GM19468 (cell line): ENCODE measurements around the gene THEM4.
"Not testable (repeated sequence)": the region's sequence is repeated elsewhere in the genome, so short reads cannot be mapped to it uniquely, and the experiment has no call there.

Experiments
- ATAC-seq: cut with Tn5 transposase; IDR thresholded peaks from one replicate; pipeline ENCODE4 v1.9.1; 2021; ENCODE audit warnings: mild to moderate bottlenecking, moderate library complexity, moderate number of reproducible peaks; ENCODE audit not compliant: unreplicated experiment; ENCODE audit errors: extremely low read depth

The THEM4 gene

DNA sequence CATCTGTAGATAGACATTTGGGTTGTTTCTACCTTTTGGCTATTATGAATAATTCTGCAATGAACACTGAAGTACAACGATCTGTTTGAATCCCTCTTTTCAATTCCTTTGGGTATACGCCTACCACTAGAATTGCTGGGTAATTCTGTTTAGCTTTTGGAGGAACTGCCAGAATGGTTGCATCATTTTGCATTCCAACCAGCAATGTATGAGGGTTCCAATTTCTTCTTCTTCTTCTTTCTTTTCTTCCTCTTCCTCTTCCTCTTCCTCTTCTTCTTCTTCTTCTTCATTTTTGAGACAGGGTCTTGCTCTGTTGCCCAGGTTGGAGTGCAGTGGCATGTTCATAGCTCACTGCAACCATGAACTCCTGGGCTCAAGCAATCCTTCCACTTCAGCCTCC lies 42.0 kb downstream of the THEM4 start:
- ATAC-seq = no peak

DNA sequence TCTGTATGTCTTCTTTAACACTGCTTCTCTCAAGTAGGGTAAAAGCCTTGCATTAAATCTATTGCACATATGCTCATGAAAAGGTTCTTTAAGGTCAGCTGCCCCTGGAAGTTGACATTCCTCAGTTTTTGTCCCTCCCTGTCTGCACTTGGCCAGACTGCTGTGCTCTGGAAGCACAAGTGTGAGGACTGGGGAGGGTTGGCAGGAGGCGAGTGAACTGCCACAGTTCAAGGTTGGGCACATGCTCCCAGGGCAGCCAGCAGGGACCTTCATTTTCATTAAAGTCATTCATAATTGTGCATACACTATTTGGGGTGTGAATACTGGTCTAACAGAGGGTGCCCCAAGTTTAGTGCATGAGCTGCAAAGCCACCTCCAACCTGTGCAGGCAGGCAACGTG lies 44.9 kb downstream of the THEM4 start:
- no peak for ATAC-seq

DNA sequence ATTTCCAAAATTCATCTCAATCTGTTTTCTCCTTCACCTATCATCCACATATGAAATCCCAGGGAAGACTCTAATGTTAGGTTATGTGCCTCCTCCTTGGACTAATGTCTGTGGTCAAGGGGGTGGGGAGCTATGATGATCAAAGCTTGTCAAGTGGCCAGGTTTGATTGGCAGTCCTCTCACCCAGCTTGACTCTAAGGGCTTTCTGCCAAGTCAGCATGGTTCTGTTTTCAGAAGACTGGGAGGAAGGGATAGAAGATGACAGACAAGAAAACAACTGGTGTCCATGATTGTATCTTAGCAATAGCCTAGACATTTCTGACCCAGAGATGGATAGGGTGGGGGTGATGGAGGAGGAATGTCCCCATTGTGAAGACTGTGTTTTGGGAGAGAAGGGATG lies 46.7 kb downstream of the THEM4 start:
- no peak for ATAC-seq

DNA sequence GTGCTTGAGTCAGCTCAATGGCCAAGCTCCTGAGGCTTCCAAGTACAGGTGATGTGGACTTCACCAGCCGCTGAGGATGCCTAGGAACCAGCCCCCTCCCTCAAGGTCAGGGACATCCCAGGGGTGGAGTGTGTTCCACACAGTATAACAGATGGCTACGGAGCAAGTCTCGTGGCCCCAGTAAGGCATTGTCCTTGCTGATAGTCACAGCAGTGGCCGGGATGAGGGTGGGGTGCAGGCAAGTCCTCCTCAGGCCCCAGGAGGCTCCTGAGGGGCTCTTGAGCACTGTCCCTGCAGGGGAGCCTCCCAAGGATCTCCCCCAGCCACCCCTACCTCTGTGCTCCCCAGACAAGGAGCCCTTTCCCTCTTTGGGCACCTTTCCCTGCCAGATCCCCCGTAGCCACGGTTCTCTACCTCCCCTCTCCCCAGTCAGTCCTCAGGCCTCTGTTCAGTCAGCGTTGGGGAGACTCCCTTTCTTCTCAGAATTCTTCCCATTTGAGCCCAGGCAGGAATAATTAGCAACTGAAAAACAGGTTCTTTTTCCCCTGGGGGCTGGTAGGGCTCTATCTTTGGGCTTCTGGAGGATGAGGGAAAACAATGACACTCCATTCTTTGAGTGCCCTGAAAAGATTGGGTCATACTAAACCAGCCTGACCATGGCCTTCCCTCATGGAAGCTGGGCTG lies 48.7 kb downstream of the THEM4 start:
- ATAC-seq = no peak

- no peak for ATAC-seq
Measured at GRCh38 chr1:151859891-151860293, 49.4 kb downstream of the THEM4 start.

DNA sequence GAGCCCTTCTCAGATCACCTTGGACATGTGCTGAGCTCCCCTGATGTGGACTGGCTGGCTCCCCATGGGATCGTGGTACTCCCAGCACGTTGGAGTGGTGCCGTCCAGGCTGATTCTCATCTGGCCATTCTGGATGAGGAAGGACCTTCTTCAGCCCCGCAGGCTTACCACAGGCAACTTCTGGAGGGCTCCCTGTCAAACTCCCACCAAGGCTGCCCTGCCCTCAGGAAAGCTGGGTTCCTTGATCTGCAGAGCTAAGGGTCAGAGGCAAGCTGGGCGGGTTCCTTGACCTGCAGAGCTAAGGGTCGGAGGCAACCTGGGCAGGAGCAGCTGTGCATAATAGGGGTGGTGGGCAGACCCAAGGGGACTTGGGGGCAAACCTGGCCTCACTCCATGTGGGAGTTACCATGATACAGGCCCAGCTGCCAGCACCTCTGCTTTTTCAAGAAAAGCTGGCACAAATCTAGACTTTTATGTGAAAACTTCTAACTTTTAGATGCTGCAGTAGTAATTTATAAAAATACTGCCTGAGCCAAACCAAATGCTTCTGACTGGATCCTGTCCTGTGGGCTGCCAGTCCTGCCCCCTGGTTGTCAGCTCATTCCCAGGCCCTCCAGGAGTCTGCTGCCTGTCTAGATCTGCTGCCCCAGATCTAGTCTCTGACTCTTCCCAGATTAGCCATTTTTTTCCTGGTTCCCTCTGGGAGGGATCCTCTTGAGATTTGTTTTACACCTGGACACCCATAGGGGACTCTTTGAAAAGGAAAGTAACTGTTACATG lies 50.2 kb downstream of the THEM4 start:
- ATAC-seq = no peak

DNA sequence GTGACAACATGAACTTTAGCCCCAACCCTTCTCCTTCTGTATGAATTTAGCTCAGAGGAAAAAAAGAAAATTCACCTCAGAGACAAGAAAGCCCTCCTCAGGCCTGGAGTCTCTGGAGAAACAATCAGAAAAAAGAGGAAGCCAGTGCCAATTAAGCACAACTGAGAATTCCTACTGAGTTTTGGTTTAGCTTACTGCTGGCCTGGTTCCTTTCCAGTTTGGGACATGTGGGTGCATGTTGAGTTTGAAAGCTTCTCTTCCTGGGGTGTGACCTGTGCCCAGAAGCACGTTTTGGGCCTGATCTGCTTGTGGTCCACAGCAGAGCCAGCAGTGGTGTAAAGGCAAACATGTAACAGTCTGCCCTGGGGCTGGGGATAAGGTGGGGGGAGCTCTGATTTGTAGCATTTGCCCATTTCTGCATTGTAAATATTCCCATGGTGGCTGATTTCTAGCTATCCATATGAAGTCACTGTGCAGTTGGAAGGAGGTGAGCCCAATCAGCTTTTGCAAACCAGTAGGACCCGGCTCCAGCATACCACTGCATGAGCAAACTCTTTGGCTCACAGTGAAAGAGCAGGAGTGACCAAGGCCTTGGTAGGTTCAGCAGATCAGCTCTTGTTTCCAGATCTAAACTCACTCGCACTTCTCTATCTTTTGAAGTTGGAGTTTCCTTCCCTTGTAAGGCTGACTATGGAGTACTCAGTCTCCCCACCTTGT lies 51.1 kb downstream of the THEM4 start:
- ATAC-seq = no peak

DNA sequence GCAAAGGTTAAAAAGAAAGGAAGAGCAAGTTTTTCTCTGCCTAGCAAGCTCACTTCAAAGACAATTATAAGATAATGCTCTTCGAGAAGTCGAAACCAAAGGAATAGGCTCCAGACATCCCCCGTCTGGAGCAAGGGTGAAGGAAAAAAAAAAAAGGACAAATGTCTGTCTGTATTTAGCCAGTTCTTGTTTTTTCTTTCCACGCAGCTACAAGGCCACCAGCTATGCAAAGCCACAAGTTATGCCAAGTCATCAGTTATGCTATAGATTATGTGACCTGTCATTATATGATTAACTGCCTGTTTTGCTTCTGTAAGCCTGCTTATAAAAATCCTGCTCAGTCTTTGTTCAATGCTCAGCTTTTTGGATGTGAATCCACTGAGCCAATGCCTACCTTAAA lies 53.4 kb downstream of the THEM4 start:
- no peak for ATAC-seq

- not testable (repeated sequence) for ATAC-seq
Measured at GRCh38 chr1:151855516-151855915, 53.8 kb downstream of the THEM4 start.

DNA sequence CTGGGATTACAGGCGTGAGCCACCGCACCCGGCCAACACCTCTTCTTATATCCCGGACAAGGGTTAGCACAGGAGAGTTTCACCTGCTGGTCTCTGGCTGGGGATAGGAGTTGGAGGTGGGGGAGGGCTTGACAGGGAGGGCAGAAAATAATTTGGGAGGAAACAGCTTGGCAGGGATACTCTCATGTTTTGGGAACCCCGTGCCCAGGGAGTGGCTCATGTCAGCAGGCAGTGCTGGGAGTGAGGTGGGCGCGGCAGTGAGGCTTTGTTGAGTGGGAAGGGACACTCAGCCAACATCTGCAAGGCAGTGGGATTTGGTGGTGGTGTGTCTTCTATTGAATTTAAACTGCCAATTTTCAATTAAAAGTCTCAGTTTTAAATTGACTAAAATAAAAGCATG lies 54.7 kb downstream of the THEM4 start:
- no peak for ATAC-seq

- ATAC-seq = no peak
Measured at GRCh38 chr1:151853411-151853943, 55.8 kb downstream of the THEM4 start, which contains the start of gene THEM5. TSS of gene THEM5 (minus strand) at chr1:151853712. CDS start at chr1:151853565, 147 bp downstream.

DNA sequence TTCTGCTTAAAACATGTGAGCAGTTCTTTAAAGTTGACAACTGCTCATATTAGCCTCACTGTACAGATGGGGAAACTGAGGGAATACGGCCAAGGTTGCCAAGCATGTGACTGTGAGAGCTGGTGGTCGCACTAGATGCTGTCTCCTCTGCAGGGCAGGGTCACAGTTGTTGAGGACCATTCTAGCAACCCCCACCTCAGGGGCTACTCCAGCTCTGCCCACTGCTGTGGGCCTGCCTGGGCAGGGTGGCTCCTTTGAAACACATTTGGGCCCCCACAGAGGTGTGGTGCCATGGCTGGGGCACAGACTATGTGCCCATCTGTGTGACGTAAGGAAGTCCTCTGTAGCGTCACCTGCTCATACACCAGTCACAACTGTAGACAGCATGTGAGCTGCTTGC lies 56.6 kb downstream of the THEM4 start:
- ATAC-seq = no peak

DNA sequence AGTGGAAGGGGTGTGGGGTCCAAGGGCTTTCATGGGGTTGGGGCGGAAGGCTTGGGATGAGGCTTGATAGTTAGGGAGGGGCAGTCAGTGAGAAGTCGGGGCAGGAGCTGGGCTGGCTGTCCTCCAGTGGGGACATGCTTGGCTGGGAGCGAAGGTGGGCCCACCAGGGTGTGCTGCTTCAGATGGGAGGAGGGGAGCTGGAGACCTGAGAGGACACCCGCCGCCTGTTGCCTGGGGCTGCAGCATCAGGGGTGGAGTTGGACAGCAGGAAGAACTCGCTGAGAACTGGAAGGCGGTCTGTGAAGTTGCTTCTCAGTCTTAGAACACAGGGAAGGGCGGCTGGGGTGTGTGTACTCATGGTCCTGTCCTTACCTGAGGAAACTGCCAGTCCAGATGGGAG lies 57.4 kb downstream of the THEM4 start:
- ATAC-seq = no peak

GRCh38 chr1:151849871-151850270 lies 59.4 kb downstream of the THEM4 start:
- no peak for ATAC-seq

- no peak for ATAC-seq
Measured at GRCh38 chr1:151849126-151849525, 60.2 kb downstream of the THEM4 start.

DNA sequence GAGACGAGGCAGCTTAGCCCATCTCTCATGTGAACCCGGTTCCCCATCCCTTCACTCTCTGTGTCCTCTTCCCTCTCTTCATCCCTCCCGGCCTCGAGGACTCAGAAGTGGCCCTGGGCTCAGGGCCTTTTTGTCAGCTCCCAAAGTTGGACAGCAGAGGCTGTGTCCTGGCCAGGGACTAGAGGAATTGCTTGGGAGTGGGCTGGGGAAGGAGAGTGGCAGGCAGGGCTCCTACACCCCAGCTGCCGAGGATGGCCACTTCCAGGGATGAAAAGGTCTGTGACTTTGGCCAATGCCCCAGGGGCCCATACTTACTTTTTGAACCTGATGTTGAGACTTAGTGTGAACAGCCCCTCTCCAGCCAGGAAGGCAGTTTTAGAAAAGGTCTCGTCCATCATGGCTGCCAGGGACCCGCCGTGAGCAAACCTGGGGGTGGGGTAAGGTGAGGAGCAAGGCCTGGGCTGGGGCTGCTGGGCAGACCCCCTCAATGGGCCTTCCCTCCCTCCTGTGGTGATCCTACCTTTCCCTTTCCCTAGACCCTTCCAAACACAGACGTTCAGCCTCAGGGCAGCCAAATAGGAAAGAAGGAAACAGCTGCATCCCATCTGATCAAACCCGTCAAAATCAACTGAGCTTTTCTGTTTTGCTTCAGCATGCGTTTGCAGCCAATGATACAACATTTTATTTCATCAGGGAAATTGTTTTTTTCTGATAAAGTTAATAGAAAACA lies 61.3 kb downstream of the THEM4 start:
- no peak for ATAC-seq

DNA sequence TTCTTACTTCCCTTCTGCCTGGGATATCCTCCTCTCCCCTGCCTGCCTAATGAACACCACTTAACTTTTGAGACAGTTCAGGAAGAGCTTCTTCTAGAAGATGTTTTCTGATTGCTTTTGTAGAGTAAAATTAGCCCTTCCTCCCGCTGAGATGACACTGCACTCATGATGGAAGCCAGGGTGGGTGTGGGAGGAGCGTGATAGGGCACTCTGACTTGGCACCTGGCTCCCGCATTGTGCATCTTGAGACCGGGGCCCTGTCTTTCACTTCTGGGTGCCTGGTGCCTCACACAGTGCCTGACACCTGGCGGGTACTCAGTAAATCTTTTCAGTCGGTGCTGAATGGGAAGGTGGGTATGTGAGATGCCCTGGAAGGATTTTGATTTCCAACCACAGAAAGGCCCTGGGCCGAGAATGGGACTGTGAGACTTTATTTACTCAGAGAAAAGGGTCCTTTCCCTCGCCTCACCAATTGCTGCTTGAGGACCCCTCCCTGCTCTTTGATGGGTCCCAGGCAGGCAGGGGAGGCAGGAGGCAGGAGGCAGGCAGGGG lies 62.5 kb downstream of the THEM4 start:
- no peak for ATAC-seq

DNA sequence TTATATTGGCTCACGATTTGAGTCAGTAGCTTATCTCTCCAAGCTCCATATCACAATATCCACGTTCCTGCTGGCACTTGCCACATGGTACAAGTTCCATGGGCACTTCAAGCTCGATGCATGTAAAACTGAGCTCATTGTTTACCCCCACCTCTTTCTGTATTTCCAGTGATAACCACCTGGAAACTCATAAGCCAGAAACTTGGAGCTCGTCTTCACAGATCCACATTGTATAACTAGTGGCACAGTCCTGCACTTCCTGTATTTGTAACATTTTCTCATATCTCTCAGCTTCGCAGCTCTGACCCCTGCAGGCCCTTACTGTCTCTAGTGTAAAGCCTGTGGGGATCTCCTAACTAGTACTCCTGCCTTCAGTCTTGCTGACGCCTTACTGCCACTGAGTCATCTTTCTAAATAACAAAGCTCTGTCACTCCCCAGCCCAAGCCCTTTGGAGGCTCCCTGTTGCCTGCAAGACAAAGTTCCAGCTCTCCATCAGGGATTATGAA lies 63.2 kb downstream of the THEM4 start:
- ATAC-seq = no peak

DNA sequence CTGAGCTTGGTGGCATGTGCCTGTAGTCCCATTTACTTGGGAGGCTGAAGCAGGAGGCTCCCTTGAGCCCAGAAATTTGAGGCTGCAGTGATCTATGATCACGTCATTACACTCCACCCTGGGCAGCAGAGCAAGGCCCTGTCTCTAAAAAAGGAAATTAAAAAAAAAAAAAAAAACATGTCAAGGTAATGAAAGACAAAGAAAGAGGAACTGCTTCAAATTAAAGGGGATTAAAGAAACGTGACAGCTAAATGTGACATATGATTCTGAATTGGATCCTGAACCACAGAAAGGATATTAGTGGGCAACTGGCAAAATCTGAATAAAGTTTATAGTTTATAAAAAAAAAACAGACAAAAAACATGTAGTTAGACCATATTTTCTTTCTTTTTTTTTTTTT lies 65.9 kb downstream of the THEM4 start:
- no peak for ATAC-seq

- no peak for ATAC-seq
Measured at GRCh38 chr1:151841141-151841540, 68.2 kb downstream of the THEM4 start.
